GM13977 (cell line): Measurements from ENCODE around the gene ACAD10.
"Not testable (repeated sequence)": the region's sequence is repeated elsewhere in the genome, so short reads cannot be mapped to it uniquely, and the experiment has no call there.

Experiments used
- DNase-seq: peaks from one replicate; pipeline ENCODE4 v3.0.0; 2012; ENCODE audit warnings: low spot score
- CTCF ChIP-seq: IDR thresholded peaks from 2 replicates; pipeline ENCODE4 v1.5.1; 2012; ENCODE audit warnings: mild to moderate bottlenecking, control low read depth; ENCODE audit not compliant: insufficient read depth; ENCODE audit errors: extremely low read depth, missing control alignments
- in situ Hi-C: fragments of 300-500 bp; cut with MboI; formaldehyde crosslinking; loops from one replicate; pipeline ENCODE4 v1.12.0; 2022; ENCODE audit warnings: low sequenced_read_pairs, low pct_unique_long_range_greater_than_20kb, mixed read lengths, inconsistent platforms; ENCODE audit not compliant: unreplicated experiment

Gene ACAD10

GRCh38 chr12:111664961-111665865 lies 20.6 kb upstream of the ACAD10 start:
- TF ChIP-seq CTCF: no peak
- DNase-seq: no peak
- in situ Hi-C loops: no loop called here

- TF ChIP-seq CTCF: no peak
- in situ Hi-C loops: no loop called here
Measured at GRCh38 chr12:111672822-111673381, 13.0 kb upstream of the ACAD10 start.

GRCh38 chr12:111673503-111673902 lies 12.3 kb upstream of the ACAD10 start:
- DNase-seq: no peak
- in situ Hi-C loops: no loop called here
- TF ChIP-seq CTCF: peak; percentile 39

More at GRCh38 chr12:111672822-111673381, 13.0 kb upstream of the ACAD10 start:
- DNase-seq: no peak

GRCh38 chr12:111677186-111677585 lies 8.7 kb upstream of the ACAD10 start:
- TF ChIP-seq CTCF: no peak
- no peak for DNase-seq
- in situ Hi-C loops: no loop called here

- in situ Hi-C loops, DNase-seq: not testable (repeated sequence)
Measured at GRCh38 chr12:111684485-111685198, 1.2 kb upstream of the ACAD10 start.

GRCh38 chr12:111685322-111685810 lies 487 bp upstream of the ACAD10 start:
- TF ChIP-seq CTCF: no peak
- in situ Hi-C loops: no loop called here
- peak; percentile 27 for DNase-seq
